Amniotic stem cell (primary cell): ENCODE results near the gene PERM1.
"Not testable (repeated sequence)": the region's sequence is repeated elsewhere in the genome, so short reads cannot be mapped to it uniquely, and the experiment has no call there.

ENCODE experiments used
- DNase-seq: peaks from one replicate; lab custom pipeline; 2025; lab: John Stamatoyannopoulos, UW

The PERM1 gene

GRCh38 chr1:998995-999724 lies 17.3 kb upstream of the PERM1 start:
- no peak for DNase-seq

GRCh38 chr1:998745-998994 lies 16.8 kb upstream of the PERM1 start:
- DNase-seq = no peak

GRCh38 chr1:997993-998744 lies 16.3 kb upstream of the PERM1 start:
- DNase-seq = no peak

GRCh38 chr1:997713-997992 lies 15.8 kb upstream of the PERM1 start:
- no peak for DNase-seq

GRCh38 chr1:996851-997712 lies 15.2 kb upstream of the PERM1 start:
- no peak for DNase-seq

- DNase-seq = no peak
Observed at GRCh38 chr1:995665-996633, 14.1 kb upstream of the PERM1 start.

- not testable (repeated sequence) for DNase-seq
Observed at GRCh38 chr1:994546-994945, 12.7 kb upstream of the PERM1 start.

GRCh38 chr1:993379-993995 lies 11.6 kb upstream of the PERM1 start:
- DNase-seq = no peak

GRCh38 chr1:992362-992761 lies 10.5 kb upstream of the PERM1 start:
- DNase-seq = no peak

- DNase-seq = no peak
Observed at GRCh38 chr1:991895-992294, 10.0 kb upstream of the PERM1 start.

GRCh38 chr1:991275-991674 lies 9.4 kb upstream of the PERM1 start:
- not testable (repeated sequence) for DNase-seq

GRCh38 chr1:988061-988460 lies 6.2 kb upstream of the PERM1 start:
- DNase-seq = not testable (repeated sequence)

GRCh38 chr1:985126-985525 lies 3.2 kb upstream of the PERM1 start:
- no peak for DNase-seq

GRCh38 chr1:984476-984814 lies 2.6 kb upstream of the PERM1 start:
- no peak for DNase-seq

GRCh38 chr1:983798-984475 lies 2.0 kb upstream of the PERM1 start:
- DNase-seq = no peak

GRCh38 chr1:982765-983436 lies 1.0 kb upstream of the PERM1 start:
- DNase-seq = no peak

- no peak for DNase-seq
Observed at GRCh38 chr1:981491-981954, 370 bp downstream of the PERM1 start.

- DNase-seq = no peak
Observed at GRCh38 chr1:980602-981395, 1.1 kb downstream of the PERM1 start.

- DNase-seq = no peak
Observed at GRCh38 chr1:980137-980571, 1.7 kb downstream of the PERM1 start.

GRCh38 chr1:979744-980072 lies 2.2 kb downstream of the PERM1 start:
- no peak for DNase-seq
